K562 (cell line): ENCODE measurements around the gene DAPK1. TPM values are rescaled to one million over a fixed set of nuclear protein-coding genes. Genes with fewer than 3 reads are reported as not detected.

Experiments used
- ATAC-seq: fragments of 200-7000 bp; cut with Tn5 transposase; 3 replicates; pipeline ENCODE4 v1.9.1; 2020; ENCODE audit warnings: moderate library complexity
- BruUV-seq: library from RNA; stranded (reverse); fragments of 400-500 nt; replicated peaks from 2 replicates; lab custom pipeline; 2021; lab: Mats Ljungman, UMichigan
- CTCF ChIA-PET: fragments of 300-600 bp; formaldehyde crosslinking; extraction: SDS; loops from one replicate; lab custom pipeline; 2021; ENCODE audit warnings: low intra/inter-chr PET ratio; lab: Yijun Ruan, JAX
- POLR2A ChIA-PET: fragments of 300-600, 350-650 bp; sonication (Branson Sonifier 250); formaldehyde crosslinking; extraction: SDS; loops from one replicate; lab custom pipeline; 2021; ENCODE audit warnings: antibody characterized with exemption, inconsistent platforms; lab: Yijun Ruan, JAX
- DNase-seq, 4 experiments: peaks; one replicate each; pipeline versions ENCODE4 v3.0.0 to v3.0.0-alpha.2; 2011 to 2018; ENCODE audit warnings: low spot score in 3 of 4, mixed read lengths in 3 of 4; ENCODE audit errors: extremely low read depth in 1 of 4
- FAIRE-seq: peaks from 2 replicates; lab custom pipeline; 2011; peaks lifted over from hg19 to GRCh38; lab: Jason Lieb, UNC
- H2AFZ ChIP-seq: 2 replicates; pipeline ENCODE4 v1.6.0; 2011; ENCODE audit warnings: low read depth, low read length, control low read depth, inconsistent platforms
- H3K27ac ChIP-seq: fragments of 200-600 bp; 3 replicates; pipeline ENCODE4 v1.8.0; 2011; ENCODE audit warnings: low read depth, mild to moderate bottlenecking, control low read depth, inconsistent platforms, low read length, moderate library complexity, mixed read lengths; ENCODE audit errors: extremely low read depth
- H3K27me3 ChIP-seq, 2 experiments: fragments of 300-600 bp in 1 of 2; 2 replicates in 1 of 2; 3 replicates in 1 of 2; pipeline versions ENCODE4 v1.6.0 to v1.8.0; 2011; ENCODE audit warnings: inconsistent platforms in 2 of 2, low read length in 2 of 2, mild to moderate bottlenecking in 1 of 2, mixed read lengths in 1 of 2, moderate library complexity in 1 of 2; ENCODE audit not compliant: control insufficient read depth in 2 of 2, insufficient read depth in 2 of 2
- H3K36me3 ChIP-seq: fragments of 300-600 bp; 3 replicates; pipeline ENCODE4 v1.8.0; 2011; ENCODE audit warnings: mild to moderate bottlenecking, low read length, inconsistent platforms; ENCODE audit not compliant: control insufficient read depth, insufficient read depth
- H3K4me1 ChIP-seq, 2 experiments: fragments of 200-600 bp in 1 of 2; replicated peaks in 1 of 2; 2 replicates in 1 of 2; 3 replicates in 1 of 2; pipeline versions ENCODE4 v1.5.1 to v1.8.0; 2011; ENCODE audit warnings: inconsistent platforms in 2 of 2, low read length in 2 of 2, mild to moderate bottlenecking in 1 of 2, mixed read lengths in 1 of 2, moderate library complexity in 1 of 2; ENCODE audit not compliant: control insufficient read depth in 2 of 2, insufficient read depth in 2 of 2
- H3K4me2 ChIP-seq: 2 replicates; pipeline ENCODE4 v1.6.1; 2011; ENCODE audit warnings: low read length, control low read depth, inconsistent platforms, mixed read lengths; ENCODE audit not compliant: insufficient read depth
- H3K4me3 ChIP-seq: fragments of 200-600 bp; sonication (generic), shearing (Covaris generic); 2 replicates; pipeline ENCODE4 v1.5.1; 2016; ENCODE audit warnings: control low read depth, inconsistent platforms
- H3K79me2 ChIP-seq: fragments of 200-600 bp; 3 replicates; pipeline ENCODE4 v1.8.0; 2011; ENCODE audit warnings: low read length, inconsistent platforms; ENCODE audit not compliant: control insufficient read depth, insufficient read depth
- H3K9ac ChIP-seq, 2 experiments: 2 replicates each; pipeline versions ENCODE4 v1.6.0 to v1.6.1; 2011; ENCODE audit warnings: low read depth in 2 of 2, low read length in 2 of 2, control low read depth in 1 of 2, inconsistent platforms in 1 of 2, mild to moderate bottlenecking in 1 of 2, mixed read lengths in 1 of 2; ENCODE audit not compliant: insufficient read depth in 1 of 2
- H3K9me1 ChIP-seq: one replicate; pipeline ENCODE4 v1.6.0; 2011; ENCODE audit warnings: inconsistent platforms, mild to moderate bottlenecking, low read length, moderate library complexity; ENCODE audit not compliant: control insufficient read depth, insufficient read depth
- H3K9me3 ChIP-seq: replicated peaks from 2 replicates; pipeline ENCODE4 v1.5.1; 2011; ENCODE audit warnings: low read depth, low read length, inconsistent platforms; ENCODE audit not compliant: control insufficient read depth, insufficient read depth
- H4K20me1 ChIP-seq: replicated peaks from 2 replicates; pipeline ENCODE4 v1.6.1; 2011; ENCODE audit warnings: low read length, inconsistent platforms, mixed read lengths; ENCODE audit not compliant: control insufficient read depth, insufficient read depth
- GTF2A2 ChIP-seq: IDR thresholded peaks from 2 replicates; pipeline ENCODE4 v1.6.1; 2016; ENCODE audit warnings: mild to moderate bottlenecking, missing genetic modification characterization, missing compliant biosample characterization
- ZNF77 ChIP-seq: fragments of 250-450 bp; sonication (Bioruptor Pico); IDR thresholded peaks from 2 replicates; pipeline ENCODE4 v1.5.0; 2020
- WGBS: fragments of 100-300 bp; shearing (Covaris generic); methylation state at CpG from one replicate; pipeline ENCODE4 v1.1.6; 2016; ENCODE audit warnings: low coverage, mixed read lengths; ENCODE audit not compliant: insufficient coverage; ENCODE audit errors: missing lambda C conversion rate; 5-methylcytosine and 5-hydroxymethylcytosine counted together
- in situ Hi-C: fragments of 300-500 bp; cut with MboI; formaldehyde crosslinking; loops from 4 replicates; pipeline ENCODE4 v1.15.0; 2018; ENCODE audit warnings: inconsistent platforms, mixed read lengths
- intact Hi-C: fragments of 100-400 bp; cut with micrococcal nuclease; formaldehyde crosslinking; loops from 2 replicates; pipeline ENCODE4 v1.14.2; 2022
- polyA plus RNA-seq, 8 experiments: library from polyadenylated mRNA; depleted of rRNA in 4 of 8; stranded (reverse) in 5 of 8; unstranded in 3 of 8; fragments of >200 nt; fragmentation: Nextera tagmentation in 2 of 8; fragmentation: Illumina TruSeq in 1 of 8; extraction: Ambion mirVana in 2 of 8; extraction: Trizol in 1 of 8; gene quantifications; 2 replicates each; pipeline versions ENCODE4 v1.2.1 to v1.2.3, GENCODE V29; 2011 to 2014; ENCODE audit warnings: inconsistent platforms in 1 of 8, missing spikeins in 1 of 8
- total RNA-seq, 7 experiments: library from RNA; depleted of rRNA in 6 of 7; stranded (reverse); fragments of >200 nt in 6 of 7; fragmentation: Illumina TruSeq in 2 of 7; extraction: Trizol in 2 of 7; gene quantifications; 2 replicates each; pipeline versions ENCODE4 v1.2.1 to v1.2.3, GENCODE V29; 2011 to 2021; ENCODE audit warnings: low replicate concordance in 1 of 7
- TF ChIP-seq, protein P1 (sequence below): fragments of 450-650 bp; IDR thresholded peaks from 2 replicates; pipeline ENCODE4 v1.6.1; 2016
- TF ChIP-seq, protein P2 (sequence below), 2 experiments: fragments of 250-450 bp in 1 of 2; fragments of 450-650 bp in 1 of 2; sonication (Bioruptor Pico) in 1 of 2; IDR thresholded peaks; 2 replicates each; pipeline versions ENCODE4 v1.6.1 to v1.8.0; 2016 to 2021; ENCODE audit warnings: mild to moderate bottlenecking in 2 of 2, moderate library complexity in 2 of 2, missing compliant biosample characterization in 1 of 2, missing genetic modification characterization in 1 of 2
- TF ChIP-seq, protein P3 (sequence below): fragments of 450-650 bp; formaldehyde crosslinking; IDR thresholded peaks from 2 replicates; pipeline ENCODE4 v1.4.0; 2020; ENCODE audit warnings: mild to moderate bottlenecking, moderate library complexity

Gene DAPK1
- total and polyA plus RNA-seq, 9 of the 15 experiments (the other 6 are each of a cell fraction or from before 2014, with no cell fraction given) = 1.7 to 26.4 (median 15.8) TPM

DNA sequence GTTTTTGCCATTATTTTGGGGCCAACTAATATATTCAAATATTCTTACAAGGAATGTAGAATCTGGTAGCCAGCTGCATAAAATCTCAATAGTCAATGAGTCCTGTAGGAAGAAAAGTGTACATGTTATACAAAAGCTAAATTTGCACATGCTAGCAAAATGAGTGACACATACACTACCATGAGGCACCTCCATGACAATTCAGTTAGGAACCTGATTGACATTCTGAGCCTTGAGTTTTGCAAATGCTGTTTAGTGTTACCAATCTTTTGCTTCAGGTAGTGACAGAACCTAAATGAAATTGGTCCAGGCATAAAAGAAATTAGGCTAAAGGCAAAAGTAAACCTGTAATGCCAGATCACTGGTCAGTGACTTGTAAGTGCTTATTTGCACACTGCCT is 6.8 kb upstream of the DAPK1 start:
- Histone ChIP-seq H3K36me3 (no peaks in the 10 kb centered on the region), H3K4me3 (no peak overlapping the region), H2AFZ (no peak overlapping the region), H3K4me2 (no peak overlapping the region), H3K9me3 (no peaks in the 10 kb centered on the region), H3K4me1 (peaks cover 3 to 16% of the 10 kb centered on the region in 2 experiments; a peak in 2 of 5 replicates), H3K9me1 (no peaks in the 10 kb centered on the region), H4K20me1 (no peaks in the 10 kb centered on the region), H3K27me3 (no peaks in the 10 kb centered on the region), H3K79me2 (no peaks in the 10 kb centered on the region), H3K27ac (no peak overlapping the region), H3K9ac (no peak overlapping the region)
- ATAC-seq (no peak), DNase-seq (no peak), FAIRE-seq (no peak)
- POLR2A ChIA-PET = interaction anchor here (1.9 kb wide), 1 partner anchor 11 kb away, joined by 6 read pairs; no protein-coding TSS in a partner anchor
- TF ChIP-seq ZNF77 = no peak
- TF ChIP-seq GTF2A2 (tag) = no peak
- TF ChIP-seq, protein P1, sequence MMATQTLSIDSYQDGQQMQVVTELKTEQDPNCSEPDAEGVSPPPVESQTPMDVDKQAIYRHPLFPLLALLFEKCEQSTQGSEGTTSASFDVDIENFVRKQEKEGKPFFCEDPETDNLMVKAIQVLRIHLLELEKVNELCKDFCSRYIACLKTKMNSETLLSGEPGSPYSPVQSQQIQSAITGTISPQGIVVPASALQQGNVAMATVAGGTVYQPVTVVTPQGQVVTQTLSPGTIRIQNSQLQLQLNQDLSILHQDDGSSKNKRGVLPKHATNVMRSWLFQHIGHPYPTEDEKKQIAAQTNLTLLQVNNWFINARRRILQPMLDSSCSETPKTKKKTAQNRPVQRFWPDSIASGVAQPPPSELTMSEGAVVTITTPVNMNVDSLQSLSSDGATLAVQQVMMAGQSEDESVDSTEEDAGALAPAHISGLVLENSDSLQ = peak; percentile 20; the same call in 1 of the 2 replicates
- in situ Hi-C loops (no loop called here), intact Hi-C loops (loop anchor here (10.0 kb wide), 1 partner anchor 174 kb away; no protein-coding TSS in a partner anchor)
- CTCF ChIA-PET = interaction anchor here (0.6 kb wide), 1 partner anchor 897 kb away, joined by 3 read pairs; the partner anchor contains the start of gene SPIN1
- no TSS peak for BruUV-seq

DNA sequence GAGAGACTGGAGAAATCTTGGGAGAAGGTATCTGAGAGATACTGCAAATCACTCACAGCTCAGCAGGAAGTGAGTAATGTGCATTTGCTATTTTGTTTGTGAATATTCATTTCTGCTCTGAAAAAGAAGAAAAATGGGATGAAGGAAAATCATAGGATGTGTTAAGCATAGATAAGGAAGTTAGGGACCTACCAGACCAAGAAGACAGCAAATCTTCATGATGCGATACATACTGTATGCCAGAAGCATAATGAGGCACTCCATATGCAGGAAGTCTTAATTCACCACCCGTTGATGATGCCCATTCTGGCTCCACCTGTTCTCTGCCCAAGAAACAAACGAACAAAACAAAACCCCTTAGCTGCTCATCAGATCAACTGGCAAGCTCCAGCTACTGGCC is 6.1 kb upstream of the DAPK1 start:
- ATAC-seq = no peak
- FAIRE-seq = no peak
- ChIA-PET POLR2A (interaction anchor here (1.9 kb wide), 1 partner anchor 10 kb away, joined by 6 read pairs; no protein-coding TSS in a partner anchor), CTCF (no interaction called here)
- Histone ChIP-seq H3K27me3 (no peaks in the 10 kb centered on the region), H2AFZ (no peak overlapping the region), H3K4me2 (no peak overlapping the region), H3K27ac (no peak overlapping the region), H3K79me2 (no peaks in the 10 kb centered on the region), H3K9me1 (no peaks in the 10 kb centered on the region), H4K20me1 (no peaks in the 10 kb centered on the region), H3K36me3 (no peaks in the 10 kb centered on the region), H3K4me3 (no peak overlapping the region), H3K4me1 (peaks cover 3 to 16% of the 10 kb centered on the region in 2 experiments; a peak in 2 of 5 replicates), H3K9me3 (no peaks in the 10 kb centered on the region), H3K9ac (no peak overlapping the region)
- 22% methylated on average over 3 of the region's 3 CpGs for WGBS
- TF ChIP-seq, protein P2, sequence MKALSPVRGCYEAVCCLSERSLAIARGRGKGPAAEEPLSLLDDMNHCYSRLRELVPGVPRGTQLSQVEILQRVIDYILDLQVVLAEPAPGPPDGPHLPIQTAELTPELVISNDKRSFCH (CRISPR knock-in tag; IDR thresholded peaks at IDR 0.05) = no peak
- TF ChIP-seq, protein P2 (tag; IDR thresholded peaks at IDR 0.05) = no peak
- TF ChIP-seq, protein P3, sequence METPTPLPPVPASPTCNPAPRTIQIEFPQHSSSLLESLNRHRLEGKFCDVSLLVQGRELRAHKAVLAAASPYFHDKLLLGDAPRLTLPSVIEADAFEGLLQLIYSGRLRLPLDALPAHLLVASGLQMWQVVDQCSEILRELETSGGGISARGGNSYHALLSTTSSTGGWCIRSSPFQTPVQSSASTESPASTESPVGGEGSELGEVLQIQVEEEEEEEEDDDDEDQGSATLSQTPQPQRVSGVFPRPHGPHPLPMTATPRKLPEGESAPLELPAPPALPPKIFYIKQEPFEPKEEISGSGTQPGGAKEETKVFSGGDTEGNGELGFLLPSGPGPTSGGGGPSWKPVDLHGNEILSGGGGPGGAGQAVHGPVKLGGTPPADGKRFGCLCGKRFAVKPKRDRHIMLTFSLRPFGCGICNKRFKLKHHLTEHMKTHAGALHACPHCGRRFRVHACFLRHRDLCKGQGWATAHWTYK (CRISPR knock-in tag) = no peak
- no peak for DNase-seq
- BruUV-seq = no TSS peak
- intact Hi-C loops = loop anchor here (10.0 kb wide), 1 partner anchor 173 kb away; no protein-coding TSS in a partner anchor
- in situ Hi-C loops = no loop called here
